ENCODE results near the gene IZUMO1.
"Not testable (repeated sequence)": the region's sequence is repeated elsewhere in the genome, so short reads cannot be mapped to it uniquely, and the experiment has no call there.

The IZUMO1 gene

DNA sequence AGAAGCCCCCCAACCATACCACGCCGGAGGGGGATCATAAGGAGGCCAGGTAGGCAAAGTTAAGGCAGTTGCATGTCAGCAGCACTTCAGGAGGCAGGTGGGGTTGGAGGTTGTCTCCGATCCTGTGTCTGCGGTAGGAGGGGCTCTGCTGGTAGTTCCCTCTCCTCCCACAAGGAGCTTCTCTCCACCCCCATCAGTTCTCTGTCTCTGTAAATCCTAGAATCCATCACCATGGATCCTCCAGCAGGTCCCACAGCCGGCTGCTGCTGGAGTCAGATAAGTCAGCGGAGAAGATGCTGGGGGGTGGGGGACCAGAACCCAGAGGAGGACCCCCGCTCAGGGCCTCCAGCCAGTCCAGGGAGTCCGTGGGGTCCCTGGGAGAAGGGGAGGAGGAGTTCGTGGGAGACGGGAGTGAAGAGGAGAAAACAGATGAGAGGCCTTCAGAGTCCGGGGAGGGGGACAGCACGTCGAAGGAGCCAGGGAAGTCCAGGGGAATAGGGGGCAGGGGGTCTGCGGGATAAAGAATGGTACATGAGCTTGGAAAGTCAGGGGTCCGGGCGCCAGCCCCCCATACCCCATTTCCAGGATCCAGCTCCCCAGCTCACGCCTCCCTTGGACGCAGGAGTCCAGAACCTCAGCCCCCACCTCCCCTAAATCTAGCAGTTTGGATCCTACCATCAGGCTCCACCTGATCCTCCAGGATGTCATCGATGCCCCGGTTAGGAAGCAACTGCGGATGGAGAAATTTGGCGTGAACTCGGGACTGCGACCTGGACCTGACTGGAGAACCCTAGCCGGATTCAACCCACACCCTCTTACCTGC, 33.5 kb downstream of the IZUMO1 start:
- no peak for DNase-seq (ENCODE audit: low read depth in 2 of 2)

DNA sequence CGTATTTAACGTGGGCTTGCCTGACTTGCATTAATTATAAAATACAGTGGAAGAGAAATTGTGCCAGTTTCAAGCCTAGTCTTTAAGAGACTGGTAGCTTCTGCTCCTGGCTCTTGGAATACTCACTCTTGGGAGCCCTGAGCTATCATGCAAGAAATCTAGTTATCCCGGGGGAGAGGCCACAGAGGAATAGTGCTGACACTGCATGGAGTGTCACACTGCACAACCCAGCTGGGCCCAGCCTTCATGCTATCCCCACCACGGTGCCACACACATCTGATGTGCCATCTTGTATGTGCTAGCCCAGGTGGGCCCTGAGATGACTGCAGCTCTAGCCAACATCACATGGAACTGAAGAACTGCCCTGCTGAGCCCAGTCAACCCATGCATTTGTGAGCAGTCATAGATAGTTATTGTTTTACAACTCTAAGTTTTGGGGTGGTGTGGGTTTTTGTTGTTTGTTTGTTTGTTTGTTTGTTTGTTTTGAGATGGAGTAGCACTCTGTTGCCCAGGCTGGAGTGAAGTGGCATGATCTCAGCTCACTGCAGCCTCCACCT, 35.5 kb downstream of the IZUMO1 start:
- no peak for DNase-seq (ENCODE audit: low read depth in 2 of 2)

DNA sequence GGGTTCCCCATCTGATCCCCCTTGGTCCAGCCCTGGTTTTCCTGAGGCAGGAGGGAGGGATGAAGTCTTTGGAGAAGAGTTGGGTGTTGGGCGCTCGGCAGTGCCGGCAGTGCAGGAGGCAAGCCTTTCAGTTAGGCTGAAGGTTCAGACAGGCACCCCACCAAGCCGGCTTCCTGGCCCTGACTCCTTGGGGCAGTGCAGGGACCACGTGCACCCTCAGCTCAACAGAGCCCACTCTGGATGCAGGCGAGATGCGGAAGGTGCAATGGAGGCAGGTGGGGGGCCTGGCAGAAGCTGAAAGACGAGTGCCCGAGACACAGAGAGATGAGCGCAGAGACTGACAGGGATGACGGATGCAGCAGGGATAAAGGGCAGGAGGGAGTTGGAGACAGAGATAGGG, 38.2 kb downstream of the IZUMO1 start:
- DNase-seq (ENCODE audit: low read depth in 2 of 2) = no peak

DNA sequence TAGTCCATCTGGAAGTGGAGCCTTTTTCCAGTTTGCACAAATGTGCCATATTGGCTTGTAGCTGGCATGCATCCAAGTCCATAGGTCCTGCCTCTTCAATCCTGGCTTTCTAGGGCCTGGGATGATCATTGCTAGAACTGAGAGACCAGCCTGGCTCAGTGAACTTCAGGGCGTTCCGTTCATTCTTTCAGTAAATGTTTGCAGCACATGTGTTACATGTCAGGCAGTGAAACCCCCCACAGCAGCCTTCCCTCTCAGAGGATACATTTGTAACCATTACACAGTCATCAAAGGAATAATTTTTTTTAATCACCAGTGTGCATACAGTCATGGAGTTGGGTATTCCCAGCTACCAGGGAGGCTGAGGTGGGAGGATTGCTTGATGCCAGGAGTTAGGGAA, 41.3 kb downstream of the IZUMO1 start:
- DNase-seq (ENCODE audit: low read depth in 2 of 2) = no peak

DNA sequence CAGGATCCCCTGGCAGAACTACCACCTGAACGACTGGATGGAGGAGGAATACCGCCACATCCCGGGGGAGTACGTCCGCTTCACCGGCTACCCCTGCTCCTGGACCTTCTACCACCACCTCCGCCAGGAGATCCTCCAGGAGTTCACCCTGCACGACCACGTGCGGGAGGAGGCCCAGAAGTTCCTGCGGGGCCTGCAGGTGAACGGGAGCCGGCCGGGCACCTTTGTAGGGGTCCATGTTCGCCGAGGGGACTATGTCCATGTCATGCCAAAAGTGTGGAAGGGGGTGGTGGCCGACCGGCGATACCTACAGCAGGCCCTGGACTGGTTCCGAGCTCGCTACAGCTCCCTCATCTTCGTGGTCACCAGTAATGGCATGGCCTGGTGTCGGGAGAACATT, 43.4 kb downstream of the IZUMO1 start:
- DNase-seq (ENCODE audit: low read depth in 2 of 2) = no peak

DNA sequence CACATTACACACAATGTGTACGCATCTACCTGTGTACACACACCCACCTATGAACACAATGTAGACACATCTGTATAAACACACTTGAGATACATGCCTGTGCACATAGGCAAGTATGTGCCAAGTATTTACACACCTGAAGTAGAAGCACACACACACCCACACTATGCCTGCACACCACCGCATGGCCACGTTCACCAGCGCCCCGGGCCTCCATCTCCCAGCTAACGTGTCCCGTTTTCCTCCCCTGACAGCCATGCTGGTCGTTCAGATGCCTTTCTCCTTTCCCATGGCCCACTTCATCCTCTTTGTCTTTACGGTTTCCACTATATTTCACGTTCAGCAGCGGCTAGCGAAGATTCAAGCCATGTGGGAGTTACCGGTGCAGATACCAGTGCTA, 44.0 kb downstream of the IZUMO1 start:
- no peak for DNase-seq (ENCODE audit: low read depth in 2 of 2)

DNA sequence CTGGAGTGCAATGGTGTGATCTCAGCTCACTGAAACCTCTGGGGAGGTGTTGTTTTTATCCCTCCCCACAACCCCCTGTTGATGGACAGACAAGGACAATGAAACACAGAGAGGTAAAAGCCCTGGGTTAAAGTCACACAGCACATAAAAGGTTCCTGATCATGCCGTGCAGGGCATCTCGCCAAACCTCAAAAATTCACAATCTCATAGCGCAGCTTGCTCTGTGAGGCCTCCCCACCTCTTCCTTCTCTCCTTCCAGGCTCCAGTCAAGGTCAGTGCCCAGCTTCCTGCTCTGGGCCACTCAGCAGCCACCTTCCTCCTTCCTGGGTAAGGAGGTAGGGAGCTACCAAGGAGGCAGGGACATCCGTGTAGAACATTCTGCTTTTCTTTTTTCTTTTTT, 48.7 kb downstream of the IZUMO1 start:
- no peak for DNase-seq (ENCODE audit: low read depth in 2 of 2)

DNA sequence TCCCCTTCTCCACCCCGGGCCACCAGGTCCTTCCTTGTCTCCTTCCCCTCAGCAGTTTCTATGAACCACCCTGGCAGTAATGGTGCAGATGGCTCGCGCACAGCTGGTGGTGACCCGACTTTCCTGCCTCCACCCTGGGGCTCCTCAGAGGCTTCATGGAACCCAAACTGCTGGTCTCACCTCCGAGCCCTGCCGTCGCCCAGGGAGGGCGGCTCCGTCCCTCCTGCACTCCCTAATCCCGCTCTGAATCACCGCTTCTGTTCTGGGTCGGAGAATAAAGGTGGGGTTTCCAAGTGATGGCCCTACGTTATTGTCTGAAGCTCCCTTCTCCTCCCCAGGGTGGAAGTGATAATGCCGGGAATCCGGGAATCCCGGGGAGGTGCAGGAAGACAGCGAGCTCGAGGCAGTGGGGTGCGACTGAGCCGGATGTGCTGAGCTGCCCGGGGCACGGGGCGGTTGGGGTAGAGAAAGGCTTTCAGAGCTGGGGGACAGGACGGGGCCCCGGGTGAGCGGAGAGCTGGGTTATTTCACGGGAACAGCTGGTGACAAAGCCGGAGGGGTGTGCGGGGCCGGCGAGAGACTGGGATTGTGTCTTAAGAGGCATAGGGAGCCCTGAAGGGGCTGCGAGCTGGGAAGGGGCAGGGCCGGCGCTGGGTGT, 50.2 kb downstream of the IZUMO1 start:
- DNase-seq (ENCODE audit: low read depth in 2 of 2) = no peak

DNA sequence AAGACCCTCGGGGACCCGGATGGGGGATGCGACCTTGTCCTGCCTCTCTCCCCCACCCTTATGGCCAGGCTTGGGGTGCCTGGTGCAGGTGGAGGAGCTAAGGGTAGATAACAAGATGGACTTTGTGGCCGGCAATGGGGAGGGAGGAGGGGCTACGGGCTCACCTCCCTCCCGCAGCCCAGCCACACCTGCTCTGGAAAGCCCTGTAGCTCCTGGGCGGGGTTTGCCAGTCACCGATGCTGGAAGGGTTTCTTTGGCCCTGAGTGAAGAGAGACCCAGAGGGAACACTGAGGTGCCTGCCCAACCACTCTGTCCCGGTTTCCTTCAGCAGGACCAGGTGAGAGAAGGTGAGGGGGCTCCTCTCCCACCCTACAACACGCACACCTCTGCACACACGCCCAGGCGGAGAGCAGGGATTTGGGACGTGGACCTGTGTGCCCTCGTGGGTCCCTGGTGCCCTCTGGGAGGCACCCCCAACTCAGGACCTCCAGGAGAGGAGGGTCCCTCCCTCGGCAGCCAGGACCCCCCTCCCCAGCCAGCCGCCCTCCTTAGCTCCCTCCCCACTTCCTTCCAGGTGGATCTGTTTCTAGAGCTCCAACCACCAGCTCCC, 50.9 kb downstream of the IZUMO1 start, which contains the start of gene FUT2:
Gene FUT2 (plus strand): TSS at position 229 of the 610 bp plus-strand sequence. CDS start 6,986 bp downstream, outside the sequence.
- no peak for DNase-seq (ENCODE audit: low read depth in 2 of 2)

DNA sequence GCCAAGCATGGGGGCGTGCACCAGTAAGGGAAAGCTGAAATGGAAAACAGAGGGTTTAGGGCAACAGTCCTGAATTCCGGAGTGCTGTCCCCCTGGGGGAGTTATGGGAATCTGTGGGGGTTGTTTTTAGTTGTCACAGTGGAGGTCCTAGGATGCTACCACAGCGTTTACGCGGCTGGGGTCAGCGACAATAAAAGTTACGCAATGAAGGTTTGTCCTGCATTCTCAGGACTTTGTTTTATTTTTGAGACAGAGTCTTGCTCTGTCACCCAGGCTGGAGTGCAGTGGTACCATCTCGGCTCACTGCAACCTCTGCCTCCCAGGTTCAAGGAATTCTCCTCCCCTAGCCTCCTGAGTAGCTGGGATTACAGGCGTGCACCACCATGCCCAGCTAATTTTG, 53.1 kb downstream of the IZUMO1 start:
- not testable (repeated sequence) for DNase-seq (ENCODE audit: low read depth in 2 of 2)

All from activated CD4-positive, alpha-beta T cell treated with anti-CD3 and anti-CD28 coated beads for 24 hours (primary cell).